ENCODE measurements around the gene WDFY2. TPM values are rescaled to one million over a fixed set of nuclear protein-coding genes. Genes with fewer than 3 reads are reported as not detected.

Gene WDFY2
- polyA plus RNA-seq, 3 donors, result 4.4 to 8.9 (median 4.8) TPM

GRCh38 chr13:51786425-51787265 lies 202.4 kb downstream of the WDFY2 start:
- 48 to 53% (median 50%) methylated on average over 10 of the region's 10 CpGs for WGBS, 3 donors
- H3K27ac ChIP-seq (ENCODE audit: low read depth, low read length), result no peak overlapping the region

GRCh38 chr13:51793570-51794271 lies 209.5 kb downstream of the WDFY2 start:
- H3K27ac ChIP-seq (ENCODE audit: low read depth, low read length), result no peak overlapping the region
- WGBS, 3 donors, result 53 to 72% (median 54%) methylated on average over 6 of the region's 6 CpGs

GRCh38 chr13:51794964-51795363 lies 210.7 kb downstream of the WDFY2 start:
- H3K27ac ChIP-seq (ENCODE audit: low read depth, low read length), result no peak overlapping the region
- 32 to 96% (median 90%) methylated on average over 4 of the region's 4 CpGs for WGBS, 3 donors

- 81 to 93% (median 89%) methylated on average over 2 of the region's 2 CpGs for WGBS, 3 donors
- H3K27ac ChIP-seq (ENCODE audit: low read depth, low read length), result no peak overlapping the region
Observed at GRCh38 chr13:51795419-51795818, 211.2 kb downstream of the WDFY2 start.

- no peak overlapping the region for H3K27ac ChIP-seq (ENCODE audit: low read depth, low read length)
- 49 to 82% (median 80%) methylated on average over 7 of the region's 7 CpGs for WGBS, 3 donors
Observed at GRCh38 chr13:51796546-51796945, 212.3 kb downstream of the WDFY2 start.

- H3K27ac ChIP-seq (ENCODE audit: low read depth, low read length), result no peak overlapping the region
- 47 to 82% (median 79%) methylated on average over 12 of the region's 12 CpGs for WGBS, 3 donors
Observed at GRCh38 chr13:51797664-51798488, 213.6 kb downstream of the WDFY2 start.

GRCh38 chr13:51799261-51799660 lies 215.0 kb downstream of the WDFY2 start:
- WGBS, 3 donors, result 78 to 93% (median 91%) methylated on average over 12 of the region's 12 CpGs
- no peak overlapping the region for H3K27ac ChIP-seq (ENCODE audit: low read depth, low read length)

- H3K27ac ChIP-seq (ENCODE audit: low read depth, low read length), result no peak overlapping the region
- WGBS, 3 donors, result 67 to 75% (median 68%) methylated on average over 5 of the region's 5 CpGs
Observed at GRCh38 chr13:51800486-51800885, 216.2 kb downstream of the WDFY2 start.

- no peak overlapping the region for H3K27ac ChIP-seq (ENCODE audit: low read depth, low read length)
- WGBS, 3 donors, result 29 to 54% (median 50%) methylated on average over 7 of the region's 7 CpGs
Observed at GRCh38 chr13:51801631-51802099, 217.4 kb downstream of the WDFY2 start.

- no peak overlapping the region for H3K27ac ChIP-seq (ENCODE audit: low read depth, low read length)
- WGBS, 3 donors, result 48 to 50% (median 49%) methylated on average over 9 of the region's 9 CpGs
Observed at GRCh38 chr13:51802631-51803418, 218.6 kb downstream of the WDFY2 start.

GRCh38 chr13:51803422-51804294 lies 219.4 kb downstream of the WDFY2 start, which contains the start of gene DHRS12:
TSS of gene DHRS12 (minus strand) at chr13:51804163. CDS start at chr13:51799659, 4,504 bp downstream.
- WGBS, 3 donors, result 0 to 1% (median 1%) methylated on average over 59 to 91 of the region's 91 CpGs
- peak within 1 kb of the TSS; percentile 84 for H3K27ac ChIP-seq (ENCODE audit: low read depth, low read length)

- 14 to 24% (median 23%) methylated on average over 31 of the region's 31 CpGs for WGBS, 3 donors
- peak overlapping the region; percentile 84 for H3K27ac ChIP-seq (ENCODE audit: low read depth, low read length)
Observed at GRCh38 chr13:51804295-51805172, 220.3 kb downstream of the WDFY2 start.

- 73 to 94% (median 92%) methylated on average over 4 of the region's 4 CpGs for WGBS, 3 donors
- H3K27ac ChIP-seq (ENCODE audit: low read depth, low read length), result no peak overlapping the region
Observed at GRCh38 chr13:51805313-51805712, 221.1 kb downstream of the WDFY2 start.

GRCh38 chr13:51805925-51806324 lies 221.7 kb downstream of the WDFY2 start:
- no peak overlapping the region for H3K27ac ChIP-seq (ENCODE audit: low read depth, low read length)
- 81 to 96% (median 96%) methylated on average over 2 of the region's 2 CpGs for WGBS, 3 donors

- 50 to 71% (median 68%) methylated on average over 2 of the region's 2 CpGs for WGBS, 3 donors
- H3K27ac ChIP-seq (ENCODE audit: low read depth, low read length), result no peak overlapping the region
Observed at GRCh38 chr13:51806566-51806965, 222.3 kb downstream of the WDFY2 start.

- 65 to 78% (median 69%) methylated on average over 5 of the region's 5 CpGs for WGBS, 3 donors
- no peak overlapping the region for H3K27ac ChIP-seq (ENCODE audit: low read depth, low read length)
Observed at GRCh38 chr13:51807041-51807440, 222.8 kb downstream of the WDFY2 start.
